HG02938 (cell line): ENCODE results near the gene RAB1A.
"Not testable (repeated sequence)": the region's sequence is repeated elsewhere in the genome, so short reads cannot be mapped to it uniquely, and the experiment has no call there.

Source experiments
- ATAC-seq: cut with Tn5 transposase; IDR thresholded peaks from one replicate; pipeline ENCODE4 v1.9.1; 2021; ENCODE audit warnings: mild to moderate bottlenecking, moderate library complexity; ENCODE audit not compliant: unreplicated experiment

RAB1A gene

DNA sequence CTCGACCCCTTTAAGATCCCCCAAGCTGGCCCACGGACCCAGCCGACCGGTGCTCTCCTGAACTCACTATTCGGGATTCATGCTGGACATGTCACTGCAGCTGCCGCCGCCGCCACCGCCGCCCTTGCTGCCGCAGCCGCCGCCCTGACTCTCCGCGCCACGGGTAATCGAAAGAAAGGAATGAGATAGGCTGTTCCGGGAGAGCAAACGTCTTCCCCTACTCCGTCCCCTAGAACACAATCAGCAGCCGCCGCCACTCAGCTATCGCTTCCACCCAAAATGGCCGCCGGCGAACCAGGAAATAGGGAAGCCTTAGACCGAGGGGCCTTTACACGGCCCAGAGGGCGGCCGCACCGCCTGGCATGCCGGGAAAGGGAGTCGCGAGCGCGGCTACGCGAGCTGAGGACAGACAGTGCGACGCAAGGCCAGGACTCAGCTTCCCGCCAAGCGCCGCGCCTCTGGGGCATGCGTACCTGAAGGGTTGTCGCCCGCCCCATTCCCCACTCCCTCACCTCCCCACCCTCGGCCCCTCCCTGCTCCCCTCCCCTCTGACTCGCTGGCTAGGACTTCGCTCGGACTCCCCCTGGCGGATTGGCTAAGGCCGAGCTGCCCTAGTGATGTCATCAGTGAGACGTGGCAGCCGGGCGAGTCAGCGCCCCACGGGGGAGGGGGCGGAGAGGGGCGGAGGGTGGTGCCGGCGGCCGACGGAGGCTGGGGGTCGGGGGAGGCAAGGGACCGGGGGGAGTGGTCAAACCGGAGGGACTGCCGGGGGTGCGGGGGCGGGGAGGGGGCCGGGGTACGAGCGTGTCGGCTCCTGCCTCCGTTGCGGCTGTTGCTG is at the start of gene RAB1A:
Gene RAB1A (minus strand): TSS at position 281 of the 838 bp plus-strand sequence. CDS start 191 bp downstream, at position 90.
- ATAC-seq: peak; percentile 94

GRCh38 chr2:65177751-65178442 is 48.0 kb upstream of the RAB1A start:
- no peak for ATAC-seq

DNA sequence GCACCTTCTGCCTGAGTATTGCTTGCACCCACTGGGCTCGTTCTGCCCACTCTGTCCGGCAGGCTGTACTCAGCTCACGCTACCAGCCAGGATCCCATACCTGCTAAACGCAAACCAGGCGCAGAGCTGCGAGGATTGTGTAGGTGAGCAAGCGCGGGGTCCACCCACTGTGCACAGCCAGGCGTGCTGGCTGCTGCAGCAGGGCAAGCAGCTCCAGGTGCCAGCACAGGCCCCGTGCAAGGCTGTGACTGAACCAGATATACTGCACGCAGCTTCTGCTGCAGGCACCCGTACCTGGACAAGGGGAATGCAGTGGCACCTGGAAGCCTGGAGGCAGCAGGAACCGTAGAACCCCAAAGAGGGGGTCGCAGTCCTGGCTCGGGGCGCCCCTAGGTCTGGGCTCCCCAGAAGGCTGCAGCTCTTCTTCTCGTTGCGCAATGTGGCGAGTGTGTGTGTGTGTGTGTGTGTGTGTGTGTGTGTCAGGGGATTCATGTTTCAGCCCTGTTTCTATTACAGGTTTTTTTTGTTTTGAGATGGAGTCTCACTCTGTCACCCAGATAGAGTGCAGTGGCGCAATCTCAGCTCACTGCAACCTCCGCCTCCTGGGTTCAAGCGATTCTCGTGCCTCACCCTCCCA is 46.1 kb upstream of the RAB1A start:
- no peak for ATAC-seq

- not testable (repeated sequence) for ATAC-seq
Measured at GRCh38 chr2:65174031-65174430, 44.1 kb upstream of the RAB1A start.

DNA sequence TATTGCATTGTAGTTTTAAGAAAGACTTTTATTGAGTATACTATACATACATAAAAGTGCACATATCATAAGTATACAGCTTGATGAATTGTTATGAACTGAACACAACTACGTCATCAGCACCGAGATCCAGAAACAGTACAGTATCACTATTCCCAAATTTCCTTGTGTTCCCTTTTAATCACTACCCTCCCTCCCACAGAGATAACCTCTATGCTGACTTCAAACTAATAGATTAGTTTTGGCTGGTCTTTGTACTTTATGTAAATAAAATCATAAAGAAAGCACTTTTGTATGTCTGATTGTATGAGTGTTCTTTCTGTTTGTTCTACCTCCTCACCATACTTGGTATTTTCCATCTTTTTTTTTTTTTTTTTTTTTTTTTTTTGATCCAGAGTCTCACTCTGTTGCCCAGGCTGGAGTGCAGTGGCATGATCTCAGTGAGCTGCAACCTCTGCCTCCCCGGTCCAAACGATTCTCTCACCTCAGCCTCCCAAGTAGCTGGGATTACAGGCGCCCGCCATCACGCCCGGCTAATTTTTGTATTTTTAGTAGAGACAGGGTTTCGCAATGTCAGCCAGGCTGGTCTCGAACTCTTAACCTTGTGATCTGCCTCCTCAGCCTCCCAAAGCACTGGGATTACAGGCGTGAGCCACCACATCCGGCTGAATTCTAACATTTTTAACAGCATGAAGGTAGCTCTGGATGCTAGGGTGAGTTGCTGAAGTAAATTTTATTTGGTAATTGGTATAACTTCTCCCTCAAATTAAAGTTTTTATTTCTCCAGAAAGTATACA is 43.3 kb upstream of the RAB1A start:
- no peak for ATAC-seq

GRCh38 chr2:65170611-65171477 is 40.9 kb upstream of the RAB1A start:
- not testable (repeated sequence) for ATAC-seq

DNA sequence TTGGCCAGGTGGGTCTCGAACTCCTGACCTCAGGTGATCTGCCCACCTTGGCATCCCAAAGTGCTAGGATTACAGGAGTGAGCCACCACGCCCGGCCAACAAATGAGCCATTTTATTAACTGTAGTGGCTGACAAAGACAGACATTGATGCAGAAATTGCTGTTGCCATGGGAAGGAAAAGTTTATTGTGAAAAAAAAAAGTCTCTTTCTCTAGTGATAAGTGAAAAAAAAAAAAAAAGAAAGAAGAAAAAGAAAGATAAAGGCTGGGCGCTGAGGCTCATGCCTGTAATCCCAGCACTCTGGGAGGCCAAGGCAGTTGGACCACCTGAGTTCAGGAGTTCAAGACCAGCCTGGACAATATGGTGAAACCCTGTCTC is 39.8 kb upstream of the RAB1A start:
- no peak for ATAC-seq

GRCh38 chr2:65165558-65165957 is 35.7 kb upstream of the RAB1A start:
- no peak for ATAC-seq

GRCh38 chr2:65164426-65164891 is 34.6 kb upstream of the RAB1A start:
- ATAC-seq: no peak

DNA sequence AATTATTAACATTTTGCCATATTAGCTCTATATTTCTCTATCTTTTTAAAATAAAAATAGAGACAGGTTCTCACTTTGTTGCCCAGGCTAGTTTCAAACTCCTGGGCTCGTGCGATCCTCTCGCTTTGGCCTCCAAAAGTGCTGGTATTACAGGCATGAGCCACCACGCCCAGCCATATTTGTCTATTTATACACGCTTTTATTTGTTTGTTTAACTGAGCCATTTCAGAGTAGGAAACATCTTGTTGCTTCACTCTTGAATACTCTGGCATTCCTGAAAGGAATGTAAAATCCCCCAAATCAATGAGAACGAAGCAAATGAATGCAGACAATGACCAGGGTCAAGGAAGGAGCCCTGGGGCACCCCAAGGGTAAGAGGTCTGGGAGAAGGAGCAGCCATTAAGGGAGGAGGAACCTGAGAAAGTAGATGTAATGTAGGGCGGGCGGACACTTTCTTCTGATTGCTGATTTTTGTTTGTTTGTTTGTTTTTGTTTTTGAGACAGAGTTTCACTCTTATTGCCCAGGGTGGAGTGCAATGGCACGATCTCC is 31.7 kb upstream of the RAB1A start:
- no peak for ATAC-seq

DNA sequence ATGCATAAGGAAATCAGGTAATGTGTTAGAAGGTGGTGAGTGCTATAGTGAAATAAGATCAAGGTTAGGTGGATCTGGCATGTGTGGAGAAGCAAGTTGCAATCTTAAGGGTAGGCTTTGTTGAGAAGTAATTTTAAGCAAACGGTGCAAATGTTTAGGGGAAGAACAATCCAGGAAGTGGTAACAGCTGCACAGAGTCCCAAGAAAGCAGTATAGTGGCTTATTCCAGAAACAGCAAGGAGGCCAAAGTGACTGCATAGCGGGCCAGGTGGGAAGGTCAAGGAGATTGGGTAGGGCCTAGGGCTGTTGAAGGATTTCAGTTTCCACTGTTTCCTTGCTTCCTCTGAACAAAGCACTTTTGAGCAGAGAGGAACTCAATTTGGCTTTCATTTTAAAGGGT is 30.0 kb upstream of the RAB1A start:
- ATAC-seq: no peak

GRCh38 chr2:65159261-65159660 is 29.4 kb upstream of the RAB1A start:
- no peak for ATAC-seq

DNA sequence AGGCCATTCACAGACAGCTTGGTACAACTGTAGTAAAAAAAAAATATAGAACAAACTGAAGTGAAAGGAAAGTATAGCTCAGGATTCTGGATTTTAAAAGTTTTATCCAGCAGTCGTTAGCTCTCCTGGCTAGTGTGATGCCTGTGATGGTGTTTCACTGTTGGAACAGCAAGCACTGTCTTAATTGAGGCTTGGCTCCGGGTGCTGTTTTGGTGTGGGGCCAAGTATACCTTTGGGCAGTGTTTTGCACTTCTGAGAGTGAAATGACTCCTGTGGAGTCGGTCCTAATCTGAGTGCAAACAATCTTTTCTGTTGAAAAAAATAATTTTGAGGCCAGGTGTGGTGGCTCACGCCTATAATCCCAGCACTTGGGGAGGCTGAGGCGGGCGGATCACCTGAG is 28.7 kb upstream of the RAB1A start:
- no peak for ATAC-seq

DNA sequence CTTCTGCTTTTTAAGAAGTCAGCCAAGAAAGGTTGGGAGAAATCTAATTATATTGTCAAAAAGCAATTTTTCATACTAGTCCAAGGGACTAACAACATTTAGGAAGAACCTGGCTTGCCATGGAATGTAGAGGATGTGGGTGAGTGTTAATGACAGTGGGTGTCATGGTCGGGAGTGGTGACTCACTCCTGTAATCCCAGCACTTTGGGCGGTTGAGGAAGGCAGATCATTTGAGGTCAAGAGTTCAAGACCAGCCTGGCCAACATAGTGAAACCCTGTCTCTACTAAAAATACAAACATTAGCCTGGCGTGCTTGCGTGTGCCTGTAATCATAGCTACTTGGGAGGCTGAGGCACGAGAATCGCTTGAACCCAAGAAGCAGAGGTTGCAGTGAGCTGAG is 27.9 kb upstream of the RAB1A start:
- ATAC-seq: not testable (repeated sequence)

- ATAC-seq: no peak
Measured at GRCh38 chr2:65156041-65156440, 26.1 kb upstream of the RAB1A start.

DNA sequence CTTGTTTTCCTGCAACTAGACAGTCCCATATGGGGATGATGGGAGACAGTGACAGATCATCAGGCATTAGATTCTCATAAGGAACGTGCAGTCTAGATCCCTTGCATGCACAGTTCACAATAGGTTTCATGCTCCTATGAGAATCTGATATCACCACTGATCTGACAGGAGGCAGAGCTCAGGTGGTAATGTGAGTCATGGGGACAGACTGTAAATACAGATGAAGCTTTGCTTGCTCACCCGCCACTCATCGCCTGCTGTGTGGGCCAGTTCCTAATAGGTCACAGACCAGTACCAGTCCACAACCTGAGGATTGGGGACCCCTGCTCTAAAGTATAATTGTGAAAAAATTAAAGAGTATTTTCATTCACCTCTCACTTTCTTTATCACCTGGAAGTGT is 23.6 kb upstream of the RAB1A start:
- no peak for ATAC-seq

GRCh38 chr2:65146078-65146477 is 16.2 kb upstream of the RAB1A start:
- no peak for ATAC-seq

DNA sequence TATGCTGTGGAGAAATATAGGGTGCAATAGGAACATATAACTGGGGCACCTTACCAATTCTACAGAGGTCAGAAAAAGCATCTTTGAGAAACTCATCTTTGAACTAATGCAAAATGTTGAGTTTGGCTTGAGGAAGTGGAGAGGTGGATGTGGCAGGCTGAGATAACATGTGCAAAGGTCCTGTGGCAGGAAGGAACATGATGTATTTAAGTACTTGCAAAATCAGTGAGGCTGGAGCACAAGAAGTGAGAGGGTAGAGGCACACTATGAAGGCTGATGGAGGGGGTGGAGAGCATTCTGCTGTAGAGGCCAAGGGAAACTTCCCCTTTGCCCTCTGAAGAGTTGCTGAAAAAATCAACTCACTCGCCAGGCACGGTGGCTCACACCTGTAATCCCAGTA is 14.7 kb upstream of the RAB1A start:
- ATAC-seq: no peak

DNA sequence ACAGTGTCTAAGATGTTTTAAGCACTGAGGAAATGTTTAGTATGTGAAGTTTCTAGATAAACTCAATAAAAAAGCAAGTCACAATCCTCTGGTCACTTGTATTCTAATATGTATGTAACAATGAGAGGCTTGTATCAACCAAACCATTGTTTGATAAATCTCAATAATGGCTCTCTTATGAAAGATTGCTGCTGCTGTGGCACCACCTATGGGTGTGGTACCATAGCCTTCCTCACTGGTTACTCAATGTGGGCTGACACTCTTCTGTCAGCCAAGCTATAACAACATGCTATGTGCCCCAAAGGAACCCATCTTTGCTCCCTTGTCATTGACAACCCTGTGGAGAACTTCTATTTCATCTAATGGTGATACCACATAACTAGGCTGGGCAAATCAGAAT is 12.6 kb upstream of the RAB1A start:
- no peak for ATAC-seq
